Liver (tissue), 9 donors: ENCODE measurements around the gene BOLA1. TPM values are rescaled to one million over a fixed set of nuclear protein-coding genes. Genes with fewer than 3 reads are reported as not detected.
A peak's percentile ranks its signal among the peaks of the same experiment; 100 is the strongest.

Experiments
- DNase-seq: peaks from one replicate; pipeline ENCODE4 v3.0.0-alpha.2; 2017; ENCODE audit warnings: low spot score
- H3K27ac ChIP-seq, 2 donors: one replicate each; pipeline ENCODE4 v1.7.0; 2013; ENCODE audit warnings: inconsistent platforms in 2 of 2, low read length in 2 of 2, control low read depth in 1 of 2, low read depth in 1 of 2, mild to moderate bottlenecking in 1 of 2
- H3K27me3 ChIP-seq, 4 donors: one replicate each; pipeline versions ENCODE4 v1.6.1 to v1.7.0; 2013; ENCODE audit warnings: low read length in 3 of 4, inconsistent platforms in 1 of 4, mild to moderate bottlenecking in 1 of 4, moderate library complexity in 1 of 4; ENCODE audit not compliant: control insufficient read depth in 4 of 4, insufficient read depth in 4 of 4
- H3K36me3 ChIP-seq, 4 donors: one replicate each; pipeline versions ENCODE4 v1.6.1 to v1.7.0; 2013; ENCODE audit warnings: low read length in 3 of 4, mild to moderate bottlenecking in 3 of 4, low read depth in 1 of 4, moderate library complexity in 1 of 4; ENCODE audit not compliant: control insufficient read depth in 4 of 4, insufficient read depth in 3 of 4
- H3K4me1 ChIP-seq, 4 donors: one replicate each; pipeline versions ENCODE4 v1.6.1 to v1.7.0; 2013; ENCODE audit warnings: low read length in 3 of 4, mild to moderate bottlenecking in 3 of 4, moderate library complexity in 1 of 4; ENCODE audit not compliant: control insufficient read depth in 4 of 4, insufficient read depth in 4 of 4
- H3K4me3 ChIP-seq, 3 donors: one replicate each; pipeline versions ENCODE4 v1.6.1 to v1.7.0; 2013; ENCODE audit warnings: low read length in 3 of 3, control low read depth in 1 of 3, low read depth in 1 of 3, mild to moderate bottlenecking in 1 of 3
- H3K9ac ChIP-seq, 2 donors: one replicate each; pipeline ENCODE4 v1.7.0; 2013; ENCODE audit warnings: low read length in 2 of 2, mild to moderate bottlenecking in 2 of 2, moderate library complexity in 2 of 2, control low read depth in 1 of 2, low read depth in 1 of 2
- H3K9me3 ChIP-seq, 4 donors: one replicate each; pipeline versions ENCODE4 v1.6.1 to v1.7.0; 2013; ENCODE audit warnings: low read length in 3 of 4; ENCODE audit not compliant: control insufficient read depth in 4 of 4
- ATF3 ChIP-seq: IDR thresholded peaks from 2 replicates; pipeline ENCODE4 v1.6.1; 2016; ENCODE audit warnings: antibody characterized with exemption
- CTCF ChIP-seq: fragments of 150-350 bp; IDR thresholded peaks from 2 replicates; pipeline ENCODE4 v1.5.1; 2017; ENCODE audit warnings: improper control_type of control experiment, low read depth, low read length; ENCODE audit not compliant: missing input control
- EGR1 ChIP-seq, 2 donors: IDR thresholded peaks; 2 replicates each; pipeline ENCODE4 v1.6.1; 2016 to 2018; ENCODE audit warnings: antibody characterized with exemption in 2 of 2, low read depth in 2 of 2
- FOXA1 ChIP-seq: IDR thresholded peaks from 2 replicates; pipeline ENCODE4 v1.6.1; 2016; ENCODE audit warnings: antibody characterized with exemption
- FOXA2 ChIP-seq: IDR thresholded peaks from 2 replicates; pipeline ENCODE4 v1.6.1; 2016; ENCODE audit warnings: antibody characterized with exemption
- GABPA ChIP-seq, 2 donors: IDR thresholded peaks in 1 of 2; conservative IDR thresholded peaks in 1 of 2; 2 replicates each; pipeline ENCODE4 v1.6.1; 2016; ENCODE audit warnings: antibody characterized with exemption in 2 of 2, mild to moderate bottlenecking in 1 of 2, moderate library complexity in 1 of 2
- HNF4A ChIP-seq, 2 donors: conservative IDR thresholded peaks; 2 replicates each; pipeline ENCODE4 v1.6.1; 2016; ENCODE audit warnings: antibody characterized with exemption in 2 of 2, mild to moderate bottlenecking in 2 of 2
- HNF4G ChIP-seq: IDR thresholded peaks from 2 replicates; pipeline ENCODE4 v1.6.1; 2016; ENCODE audit warnings: antibody characterized with exemption
- JUND ChIP-seq, 2 donors: IDR thresholded peaks; 2 replicates each; pipeline ENCODE4 v1.6.1; 2016; ENCODE audit warnings: antibody characterized with exemption in 2 of 2
- MAX ChIP-seq: IDR thresholded peaks from 2 replicates; pipeline ENCODE4 v1.6.1; 2016; ENCODE audit warnings: antibody characterized with exemption
- NR2F2 ChIP-seq: IDR thresholded peaks from 2 replicates; pipeline ENCODE4 v1.6.1; 2016; ENCODE audit warnings: antibody characterized with exemption
- RAD21 ChIP-seq, 2 donors: IDR thresholded peaks; 2 replicates each; pipeline ENCODE4 v1.6.1; 2016; ENCODE audit warnings: antibody characterized with exemption in 2 of 2, mild to moderate bottlenecking in 2 of 2
- REST ChIP-seq: IDR thresholded peaks from 2 replicates; pipeline ENCODE4 v1.6.1; 2016; ENCODE audit warnings: antibody characterized with exemption, mild to moderate bottlenecking
- RXRA ChIP-seq, 2 donors: IDR thresholded peaks; 2 replicates each; pipeline ENCODE4 v1.6.1; 2017 to 2018; ENCODE audit warnings: antibody characterized with exemption in 2 of 2, mild to moderate bottlenecking in 1 of 2
- SP1 ChIP-seq: IDR thresholded peaks from 2 replicates; pipeline ENCODE4 v1.6.1; 2018; ENCODE audit warnings: antibody characterized with exemption, mild to moderate bottlenecking
- TAF1 ChIP-seq: conservative IDR thresholded peaks from 2 replicates; pipeline ENCODE4 v1.6.1; 2016; ENCODE audit warnings: antibody characterized with exemption, mild to moderate bottlenecking
- YY1 ChIP-seq: IDR thresholded peaks from 2 replicates; pipeline ENCODE4 v1.6.1; 2016; ENCODE audit warnings: antibody characterized with exemption, mild to moderate bottlenecking
- ZBTB33 ChIP-seq: IDR thresholded peaks from 2 replicates; pipeline ENCODE4 v1.6.1; 2016; ENCODE audit warnings: antibody characterized with exemption
- WGBS: extraction: QIAGEN DNeasy Blood & Tissue Kit; methylation state at CpG from one replicate; pipeline ENCODE4 v1.1.7; 2013; 5-methylcytosine and 5-hydroxymethylcytosine counted together
- polyA plus RNA-seq, 2 donors: library from polyadenylated mRNA; stranded (reverse) in 1 of 2; unstranded in 1 of 2; fragments of 200-250 nt in 1 of 2; fragments of >200 nt in 1 of 2; fragmentation: Nextera tagmentation in 1 of 2; extraction: Ambion mirVana in 1 of 2; gene quantifications; one replicate each; pipeline versions ENCODE4 v1.2.1 to v1.2.3, GENCODE V29; 2013 to 2015
- total RNA-seq, 2 donors: library from RNA; depleted of rRNA; stranded (reverse); fragments of >200 nt; gene quantifications; one replicate each; pipeline ENCODE4 v1.2.3, GENCODE V29; 2014
- donor health status: healthy.
- donor health status: healthy.
- donor health status: healthy.
- donor health status: healthy.
- donor health status: healthy.

Gene BOLA1
- total and polyA plus RNA-seq, 4 donors = 10.2 to 22.1 (median 11.6) TPM

- no peak for TF ChIP-seq ZBTB33
Observed at GRCh38 chr1:149926296-149926695, 26.9 kb downstream of the BOLA1 start (continued).

- Histone ChIP-seq H3K4me1 (peaks cover 5 to 22% (median 16%) of the 10 kb centered on the region in 4 donors), H3K27ac (peak overlapping the region; percentile 96 to 99), H3K9me3 (no peaks in the 10 kb centered on the region), H3K4me3 (peak overlapping the region; percentile 93 to 98 (median 96)), H3K27me3 (no peaks in the 10 kb centered on the region), H3K9ac (peak overlapping the region; percentile 44 to 80), H3K36me3 (peaks cover 6 to 44% (median 29%) of the 10 kb centered on the region in 4 donors)
- TF ChIP-seq RXRA (IDR thresholded peaks at IDR 0.05) (no peak), FOXA2 (no peak), FOXA1 (no peak), GABPA (IDR thresholded peaks at IDR 0.05 in 1 of 2, conservative IDR thresholded peaks at IDR 0.05 in 1 of 2) (no peak)
- DNase-seq = no peak
- 3% methylated on average over 10 of the region's 10 CpGs for WGBS
Observed at GRCh38 chr1:149927056-149927562, 27.7 kb downstream of the BOLA1 start.

GRCh38 chr1:149927563-149928400 lies 28.4 kb downstream of the BOLA1 start, which contains the start of gene SF3B4:
SF3B4 (minus strand) TSS chr1:149927803; CDS start chr1:149927759, 44 bp downstream.
- TF ChIP-seq FOXA2 (no peak), ATF3 (peak; percentile 17), REST (peak; percentile 91), ZBTB33 (peak; percentile 41), SP1 (peak; percentile 54), GABPA (IDR thresholded peaks at IDR 0.05 in 1 of 2, conservative IDR thresholded peaks at IDR 0.05 in 1 of 2) (peak; percentile 87 to 97), MAX (peak; percentile 62), TAF1 (peak; percentile 89), HNF4A (conservative IDR thresholded peaks at IDR 0.05) (peak; percentile 20 to 31), RXRA (IDR thresholded peaks at IDR 0.05) (peak in 1 of 2 donors; percentile 52), FOXA1 (peak; percentile 40), NR2F2 (peak; percentile 82), RAD21 (IDR thresholded peaks at IDR 0.05) (peak in 1 of 2 donors; percentile 54), EGR1 (IDR thresholded peaks at IDR 0.05; ENCODE audit: low read depth in 2 of 2) (peak; percentile 50 to 68), HNF4G (no peak), YY1 (peak; percentile 99), CTCF (no peak), JUND (IDR thresholded peaks at IDR 0.05) (peak in 1 of 2 donors; percentile 44)
- peak within 1 kb of the TSS; percentile 96 to 99 for H3K27ac ChIP-seq
- H3K36me3 ChIP-seq = peaks cover 5 to 38% (median 26%) of the 10 kb centered on the region in 4 donors
- peak within 1 kb of the TSS; percentile 93 to 98 (median 96) for H3K4me3 ChIP-seq
- no peaks in the 10 kb centered on the region for H3K9me3 ChIP-seq
- DNase-seq = peak; percentile 95
- peaks cover 5 to 22% (median 16%) of the 10 kb centered on the region in 4 donors for H3K4me1 ChIP-seq
- H3K9ac ChIP-seq = peak within 1 kb of the TSS; percentile 44 to 98
- WGBS = under 1% methylated on average over 47 of the region's 47 CpGs
- H3K27me3 ChIP-seq = no peaks in the 10 kb centered on the region
